ENCODE data around the gene DOCK4.

The DOCK4 gene

GRCh38 chr7:112105584-112106530 is 100.3 kb downstream of the DOCK4 start:
- DNase-seq = no peak

GRCh38 chr7:112104120-112104519 is 102.1 kb downstream of the DOCK4 start:
- DNase-seq = no peak

DNA sequence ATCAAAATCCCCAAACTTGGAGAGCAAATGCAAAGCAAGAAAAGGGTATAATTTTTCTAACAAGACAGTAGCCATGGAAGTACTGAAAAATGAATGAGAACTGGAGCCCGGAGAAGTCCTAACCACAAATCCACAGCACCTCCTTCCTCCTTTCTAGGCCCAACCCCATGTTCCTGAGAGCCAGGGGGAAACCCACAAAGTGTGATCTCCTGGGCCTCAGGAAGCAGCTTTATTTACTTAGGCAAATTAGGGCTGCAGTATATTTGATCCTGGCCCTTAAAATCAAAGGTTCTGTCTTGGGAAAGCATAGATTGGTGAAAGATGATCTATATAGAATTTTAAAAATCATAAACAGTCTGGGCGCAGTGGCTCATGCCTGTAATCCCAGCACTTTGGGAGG is 103.0 kb downstream of the DOCK4 start:
- DNase-seq = peak; percentile 29

DNA sequence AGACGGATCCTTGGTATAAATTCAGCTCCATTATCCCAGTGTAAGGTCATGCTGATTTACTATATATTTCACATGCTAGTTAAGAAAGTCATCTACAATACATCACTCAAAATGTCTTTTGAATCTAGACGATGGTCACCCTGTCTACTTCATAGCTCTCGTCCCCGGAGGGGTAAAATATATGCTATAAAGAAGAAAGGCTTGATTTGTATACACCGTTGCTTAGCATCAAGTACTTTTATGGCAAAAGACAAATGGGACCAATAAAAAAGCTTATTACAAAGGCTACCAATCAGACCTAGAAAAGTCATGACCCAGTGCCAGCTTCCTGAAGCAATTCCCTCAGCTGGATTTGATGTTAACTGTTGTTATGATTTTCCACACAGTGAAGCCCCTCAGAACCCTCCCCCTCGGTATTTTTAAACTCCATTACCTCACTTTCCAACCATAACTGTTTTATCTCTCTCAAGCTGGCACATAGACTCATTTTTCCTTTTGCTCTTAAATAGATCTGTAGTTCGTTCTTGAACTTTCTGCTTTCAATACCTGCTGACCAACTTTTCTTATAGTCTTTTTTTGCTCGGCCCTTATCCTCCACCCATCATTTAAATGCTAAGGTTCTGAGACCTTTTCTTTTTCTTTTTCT is 104.9 kb downstream of the DOCK4 start:
- no peak for DNase-seq

DNA sequence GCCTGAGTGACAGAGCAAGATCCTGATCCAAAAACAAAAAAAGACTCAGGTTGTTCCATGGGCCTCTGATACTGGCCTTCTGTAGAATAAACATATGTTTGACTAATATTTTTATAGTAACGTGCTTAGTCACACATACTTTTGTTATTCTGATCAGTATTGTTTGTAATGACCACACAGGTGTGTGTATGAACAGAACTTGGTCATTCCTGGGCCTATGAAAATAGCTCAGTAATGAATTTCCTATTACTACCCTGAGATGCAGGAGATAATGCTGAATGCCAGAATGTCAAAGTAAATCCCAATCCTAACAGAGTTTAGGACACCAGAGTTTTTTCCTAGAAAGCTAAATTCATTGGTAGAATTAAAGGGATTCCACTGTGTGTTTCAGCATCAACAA is 108.7 kb downstream of the DOCK4 start:
- DNase-seq = no peak

DNA sequence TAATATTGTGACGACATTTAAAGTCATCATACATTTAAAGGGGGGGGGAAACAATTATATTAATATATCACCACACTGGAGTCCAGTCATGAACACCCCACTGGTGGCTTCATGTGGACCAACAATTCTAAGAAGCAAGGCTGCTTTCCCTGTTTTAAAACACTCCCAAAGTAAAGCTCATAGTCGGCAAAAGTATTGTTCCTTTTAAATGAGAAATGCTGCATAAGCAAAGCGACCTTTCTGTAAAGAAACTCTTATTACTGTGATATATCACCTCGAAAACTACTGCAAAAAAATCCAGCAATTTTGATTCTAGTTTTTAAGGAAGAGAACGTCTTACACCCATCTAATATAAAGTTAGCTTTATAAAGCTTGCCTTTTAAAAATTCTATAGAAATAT is 112.8 kb downstream of the DOCK4 start:
- DNase-seq = no peak

- no peak for DNase-seq
Observed at GRCh38 chr7:112092709-112093395, 113.3 kb downstream of the DOCK4 start.

DNA sequence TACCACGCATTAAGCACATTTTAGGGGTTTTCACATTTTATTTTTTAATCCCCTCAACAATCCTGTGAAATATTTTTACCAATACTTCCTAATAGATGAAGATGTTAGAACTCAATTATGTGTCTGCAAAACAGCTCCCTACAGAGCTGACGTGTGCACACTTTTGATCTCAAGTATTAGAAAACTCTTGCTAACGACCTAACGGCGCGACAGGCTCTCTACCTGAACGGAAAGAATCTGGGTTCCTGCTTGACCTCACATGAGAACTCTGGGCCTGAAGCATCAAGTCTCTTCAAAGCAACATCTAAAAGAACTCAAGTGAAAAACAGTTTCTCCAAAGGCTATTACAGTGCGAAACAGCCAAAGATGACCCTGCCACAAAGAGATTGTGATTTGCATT is 113.9 kb downstream of the DOCK4 start:
- no peak for DNase-seq

- DNase-seq = no peak
Observed at GRCh38 chr7:112091768-112092167, 114.4 kb downstream of the DOCK4 start.

GRCh38 chr7:112089551-112089950 is 116.6 kb downstream of the DOCK4 start:
- DNase-seq = no peak

GRCh38 chr7:112088484-112089016 is 117.6 kb downstream of the DOCK4 start:
- DNase-seq = no peak

DNA sequence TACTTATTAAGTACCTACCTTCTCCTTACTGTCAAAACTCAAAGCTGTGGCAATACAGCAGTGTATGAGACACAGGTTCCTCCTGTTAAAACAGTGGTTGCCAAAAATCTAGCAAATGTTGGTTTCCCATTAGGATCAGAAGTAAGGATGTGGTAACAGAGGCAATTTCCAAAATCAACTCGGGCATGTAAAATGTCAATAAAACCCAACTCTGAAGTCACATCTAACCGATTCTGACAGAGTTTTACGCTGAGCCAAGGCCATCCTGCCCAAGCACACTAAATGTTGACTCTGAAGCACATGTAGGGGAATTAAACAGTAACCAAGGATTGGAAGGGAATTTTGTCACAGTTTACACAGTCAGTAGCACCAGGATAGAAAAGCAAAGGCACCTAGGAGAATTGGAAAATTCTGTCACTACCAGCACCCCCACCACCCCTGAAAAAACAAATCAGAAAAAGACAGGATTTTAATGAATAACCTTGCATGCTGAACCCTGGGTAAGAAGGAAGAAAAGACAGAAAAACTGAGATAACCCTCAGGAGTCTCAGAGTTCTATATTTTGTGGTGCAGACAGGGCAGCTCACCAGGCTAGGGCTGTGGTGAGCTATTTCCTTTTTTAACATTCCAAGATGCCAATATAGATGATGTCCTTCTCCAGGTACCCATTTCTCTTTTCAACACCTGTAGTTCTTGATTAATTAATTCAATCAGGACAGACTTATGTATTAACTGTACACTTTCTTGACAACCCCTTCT is 119.5 kb downstream of the DOCK4 start:
- no peak for DNase-seq

- no peak for DNase-seq
Observed at GRCh38 chr7:112084520-112084971, 121.7 kb downstream of the DOCK4 start.

DNA sequence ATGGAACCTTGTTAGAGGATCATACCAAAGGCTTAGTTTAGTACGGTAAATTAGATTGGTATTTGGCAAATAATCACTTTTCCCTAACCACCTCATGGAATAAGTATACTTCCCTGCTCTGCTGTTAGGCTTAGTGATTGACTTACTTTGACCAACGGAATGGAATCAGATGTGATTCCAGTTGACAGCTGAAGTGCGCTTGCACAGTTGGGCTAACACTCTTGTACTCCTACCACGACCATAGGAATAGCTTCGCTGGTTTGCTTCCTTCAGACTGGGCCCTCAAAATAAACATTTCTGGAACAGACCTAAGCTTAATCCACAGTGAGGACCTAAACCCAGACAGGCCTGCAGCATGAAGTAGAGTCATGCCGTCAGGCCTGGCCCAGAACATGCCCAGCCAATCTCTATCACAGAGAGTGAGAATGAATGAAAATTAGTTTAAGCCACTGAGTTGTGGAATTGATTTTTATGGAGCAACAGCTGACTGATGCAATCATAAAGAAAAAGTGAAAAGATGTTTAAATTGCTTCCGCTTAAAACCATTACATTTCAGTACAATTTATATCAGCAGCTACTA is 122.3 kb downstream of the DOCK4 start:
- DNase-seq = no peak

GRCh38 chr7:112082306-112082705 is 123.9 kb downstream of the DOCK4 start:
- no peak for DNase-seq

DNA sequence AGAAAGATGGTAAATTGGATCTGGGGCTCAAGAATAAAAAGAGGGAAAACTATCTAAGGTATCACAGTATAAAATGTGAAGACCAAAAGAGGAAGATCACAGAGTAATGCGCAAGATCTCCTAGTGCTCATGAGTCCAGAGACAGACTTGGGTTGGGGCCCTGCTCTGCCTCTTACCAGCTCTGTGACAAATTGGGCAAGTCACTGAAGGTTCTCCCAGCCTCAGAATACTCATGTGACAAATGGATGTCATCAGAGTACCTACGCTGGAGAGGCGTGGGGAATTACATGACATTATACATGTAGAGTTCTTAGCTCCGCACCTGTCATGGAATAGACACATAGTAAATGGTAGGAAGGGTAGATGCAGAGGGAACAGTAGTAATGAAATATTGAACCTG is 124.4 kb downstream of the DOCK4 start:
- DNase-seq = no peak

GRCh38 chr7:112080978-112081377 is 125.2 kb downstream of the DOCK4 start:
- peak; percentile 32 for DNase-seq

GRCh38 chr7:112080441-112080840 is 125.8 kb downstream of the DOCK4 start:
- DNase-seq = peak; percentile 80

DNA sequence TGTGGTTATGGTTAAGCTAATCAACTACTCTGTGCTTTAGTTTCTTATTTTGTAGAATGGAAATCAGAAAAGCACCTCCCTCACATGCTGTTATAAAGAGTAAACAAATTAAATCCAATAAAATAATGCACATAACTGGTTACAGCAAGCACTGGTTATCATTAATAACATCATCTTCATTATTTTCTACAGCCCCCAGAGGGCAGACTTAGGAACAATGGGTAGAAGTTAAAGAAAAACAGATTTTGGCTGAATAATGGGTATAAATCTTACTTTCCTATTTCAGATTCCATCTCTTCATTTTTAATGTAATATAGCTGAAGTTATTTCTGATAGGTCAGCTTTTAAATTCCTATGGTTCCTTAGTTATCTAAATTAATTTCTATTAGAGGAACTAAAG is 126.5 kb downstream of the DOCK4 start:
- no peak for DNase-seq

GRCh38 chr7:112079122-112079521 is 127.1 kb downstream of the DOCK4 start:
- no peak for DNase-seq

DNA sequence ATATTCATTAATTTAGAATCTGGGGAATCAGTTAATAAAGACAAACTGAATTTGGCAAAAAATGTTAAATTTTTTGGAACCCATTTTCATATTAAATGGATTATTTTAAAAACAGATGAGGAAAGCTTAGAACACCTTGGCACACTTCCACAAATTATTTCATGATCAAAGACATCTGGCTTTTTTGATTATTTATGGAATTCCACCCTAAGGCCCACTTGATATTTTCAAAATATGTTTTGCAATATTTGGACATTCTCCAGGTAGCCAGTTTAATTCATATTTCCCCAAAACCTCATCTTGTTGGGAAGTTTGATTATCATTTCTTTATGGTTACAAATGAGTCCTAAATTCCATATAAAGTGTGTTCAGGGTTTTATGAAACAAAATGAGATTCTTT is 129.9 kb downstream of the DOCK4 start:
- DNase-seq = peak; percentile 13

GRCh38 chr7:112074464-112074863 is 131.7 kb downstream of the DOCK4 start:
- no peak for DNase-seq
